PC-9 (cell line): Measurements from ENCODE around the gene WNT9A.
"Not testable (repeated sequence)": the region's sequence is repeated elsewhere in the genome, so short reads cannot be mapped to it uniquely, and the experiment has no call there.

Experiments used
- EZH2 ChIP-seq: fragments of 200-600 bp; sonication (generic); IDR thresholded peaks from 2 replicates; pipeline ENCODE4 v1.8.0; 2017; ENCODE audit warnings: antibody characterized with exemption, low read depth
- TF ChIP-seq, protein P1 (sequence below): fragments of 200-600 bp; sonication (generic); conservative IDR thresholded peaks from 2 replicates; pipeline ENCODE4 v1.6.1; 2017; ENCODE audit warnings: mixed run types, antibody characterized with exemption, mild to moderate bottlenecking, moderate library complexity

- TF ChIP-seq, protein P1, sequence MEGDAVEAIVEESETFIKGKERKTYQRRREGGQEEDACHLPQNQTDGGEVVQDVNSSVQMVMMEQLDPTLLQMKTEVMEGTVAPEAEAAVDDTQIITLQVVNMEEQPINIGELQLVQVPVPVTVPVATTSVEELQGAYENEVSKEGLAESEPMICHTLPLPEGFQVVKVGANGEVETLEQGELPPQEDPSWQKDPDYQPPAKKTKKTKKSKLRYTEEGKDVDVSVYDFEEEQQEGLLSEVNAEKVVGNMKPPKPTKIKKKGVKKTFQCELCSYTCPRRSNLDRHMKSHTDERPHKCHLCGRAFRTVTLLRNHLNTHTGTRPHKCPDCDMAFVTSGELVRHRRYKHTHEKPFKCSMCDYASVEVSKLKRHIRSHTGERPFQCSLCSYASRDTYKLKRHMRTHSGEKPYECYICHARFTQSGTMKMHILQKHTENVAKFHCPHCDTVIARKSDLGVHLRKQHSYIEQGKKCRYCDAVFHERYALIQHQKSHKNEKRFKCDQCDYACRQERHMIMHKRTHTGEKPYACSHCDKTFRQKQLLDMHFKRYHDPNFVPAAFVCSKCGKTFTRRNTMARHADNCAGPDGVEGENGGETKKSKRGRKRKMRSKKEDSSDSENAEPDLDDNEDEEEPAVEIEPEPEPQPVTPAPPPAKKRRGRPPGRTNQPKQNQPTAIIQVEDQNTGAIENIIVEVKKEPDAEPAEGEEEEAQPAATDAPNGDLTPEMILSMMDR, result not testable (repeated sequence)
- TF ChIP-seq EZH2, result not testable (repeated sequence)
These were observed 26.1 kb upstream of the WNT9A start for GRCh38 chr1:227973724-227974288.
